B cell (primary cell): Measurements from ENCODE around the gene EXTL1. TPM values are rescaled to one million over a fixed set of nuclear protein-coding genes. Genes with fewer than 3 reads are reported as not detected.

Experiments
- ATAC-seq: fragments of 200-7000 bp; cut with Tn5 transposase; one replicate; pipeline ENCODE4 v1.10.0; 2021; ENCODE audit warnings: low read depth, mild to moderate bottlenecking, moderate number of reproducible peaks, moderate library complexity
- CTCF ChIA-PET: fragments of 350-600 bp; sonication (Branson Sonifier 250); formaldehyde crosslinking; loops from one replicate; lab custom pipeline; 2021; ENCODE audit warnings: antibody characterized with exemption, inconsistent platforms; lab: Charles Lee
- POLR2A ChIA-PET: fragments of 350-600 bp; sonication (Branson Sonifier 250); formaldehyde crosslinking; loops from one replicate; lab custom pipeline; 2021; ENCODE audit warnings: antibody characterized with exemption; lab: Charles Lee
- DNase-seq: peaks from one replicate; pipeline ENCODE4 v3.0.0; 2013
- H2AFZ ChIP-seq: 2 replicates; pipeline ENCODE4 v1.6.1; 2012; ENCODE audit warnings: mild to moderate bottlenecking, low read depth, low read length; ENCODE audit not compliant: insufficient read depth, poor library complexity, severe bottlenecking
- H3K27ac ChIP-seq, 2 donors: 1 replicate in 1 of 2; 2 replicates in 1 of 2; pipeline ENCODE4 v1.5.1; 2012 to 2013; ENCODE audit warnings: low read length in 2 of 2, mild to moderate bottlenecking in 2 of 2, moderate library complexity in 1 of 2
- H3K27me3 ChIP-seq, 4 experiments: fragments of 200-600 bp in 1 of 4; sonication (generic) in 1 of 4; replicated peaks in 1 of 4; 1 replicate in 2 of 4; 2 replicates in 2 of 4; pipeline versions ENCODE4 v1.6.1 to v1.7.0; 2013 to 2016; ENCODE audit warnings: low read length in 3 of 4, mild to moderate bottlenecking in 2 of 4, mixed read lengths in 1 of 4, moderate library complexity in 1 of 4; ENCODE audit not compliant: insufficient read depth in 4 of 4, control insufficient read depth in 3 of 4; ENCODE audit errors: control extremely low read depth in 1 of 4
- H3K36me3 ChIP-seq, 2 experiments: replicated peaks in 1 of 2; 1 replicate in 1 of 2; 2 replicates in 1 of 2; pipeline versions ENCODE4 v1.6.1 to v1.7.1; 2013; ENCODE audit warnings: low read length in 1 of 2; ENCODE audit not compliant: insufficient read depth in 2 of 2, control insufficient read depth in 1 of 2; ENCODE audit errors: control extremely low read depth in 1 of 2, extremely low read depth in 1 of 2
- H3K4me1 ChIP-seq, 2 donors: fragments of 200-600 bp in 1 of 2; sonication (generic) in 1 of 2; 1 replicate in 1 of 2; 2 replicates in 1 of 2; pipeline versions ENCODE4 v1.5.1 to v1.6.1; 2013 to 2017; ENCODE audit warnings: low read length in 2 of 2; ENCODE audit not compliant: control insufficient read depth in 2 of 2, insufficient read depth in 2 of 2
- H3K4me2 ChIP-seq: replicated peaks from 2 replicates; pipeline ENCODE3; 2012; ENCODE audit warnings: mild to moderate bottlenecking, low read depth, low read length; ENCODE audit not compliant: poor library complexity, severe bottlenecking
- H3K4me3 ChIP-seq, 5 experiments: fragments of 200-600 bp in 1 of 5; sonication (generic) in 1 of 5; 1 replicate in 3 of 5; 2 replicates in 2 of 5; pipeline versions ENCODE4 v1.5.1 to v1.7.0; 2011 to 2016; ENCODE audit warnings: low read length in 4 of 5, mild to moderate bottlenecking in 4 of 5, low read depth in 2 of 5, control low read depth in 1 of 5, moderate library complexity in 1 of 5; ENCODE audit not compliant: insufficient read depth in 1 of 5; ENCODE audit errors: control extremely low read depth in 1 of 5, extremely low read depth in 1 of 5
- H3K79me2 ChIP-seq: fragments of 200-600 bp; sonication (generic); one replicate; pipeline ENCODE4 v1.6.0; 2016; ENCODE audit warnings: low read length; ENCODE audit not compliant: control insufficient read depth, insufficient read depth
- H3K9ac ChIP-seq: fragments of 200-600 bp; sonication (generic); 2 replicates; pipeline ENCODE4 v1.6.1; 2017; ENCODE audit warnings: mild to moderate bottlenecking, low read length, moderate library complexity
- H3K9me3 ChIP-seq, 3 donors: one replicate each; pipeline versions ENCODE4 v1.6.1 to v1.7.1; 2013; ENCODE audit warnings: low read length in 2 of 3; ENCODE audit not compliant: control insufficient read depth in 2 of 3, insufficient read depth in 1 of 3; ENCODE audit errors: control extremely low read depth in 1 of 3
- H4K20me1 ChIP-seq: 2 replicates; pipeline ENCODE4 v1.6.0; 2012; ENCODE audit warnings: mild to moderate bottlenecking, low read length; ENCODE audit not compliant: insufficient read depth, control insufficient read depth, poor library complexity, severe bottlenecking
- H3K27ac Mint-ChIP-seq: one replicate; pipeline ENCODE4 v1.8.0; 2021; ENCODE audit warnings: mixed read lengths
- H3K27me3 Mint-ChIP-seq: one replicate; pipeline ENCODE4 v1.8.0; 2021; ENCODE audit warnings: mixed read lengths
- H3K4me1 Mint-ChIP-seq: one replicate; pipeline ENCODE4 v1.8.0; 2021; ENCODE audit warnings: mixed read lengths
- H3K4me3 Mint-ChIP-seq: one replicate; pipeline ENCODE4 v1.8.0; 2021; ENCODE audit warnings: mixed read lengths
- H3K9me3 Mint-ChIP-seq: one replicate; pipeline ENCODE4 v1.8.0; 2022; ENCODE audit warnings: mixed read lengths; ENCODE audit not compliant: insufficient read depth
- EZH2 ChIP-seq: IDR thresholded peaks from 2 replicates; pipeline ENCODE4 v1.6.1; 2012; ENCODE audit warnings: borderline replicate concordance, low read depth, mild to moderate bottlenecking, moderate library complexity, low read length; ENCODE audit not compliant: insufficient read depth, poor library complexity, severe bottlenecking
- WGBS: methylation state at CpG from one replicate; pipeline ENCODE4 v1.1.5; 2013; ENCODE audit warnings: missing lambda C conversion rate; ENCODE audit not compliant: insufficient coverage; 5-methylcytosine and 5-hydroxymethylcytosine counted together
- intact Hi-C: fragments of 100-400 bp; cut with micrococcal nuclease; formaldehyde crosslinking; loops from one replicate; pipeline ENCODE4 v1.10.0; 2022
- polyA plus RNA-seq: library from polyadenylated mRNA; depleted of rRNA; stranded (reverse); fragments of >200 nt; gene quantifications from 2 replicates; pipeline ENCODE4 v1.2.3, GENCODE V29; 2012
- total RNA-seq, 2 donors: library from RNA; stranded (reverse); fragments of 120-200 nt in 1 of 2; gene quantifications; 1 replicate in 1 of 2; 2 replicates in 1 of 2; pipeline versions ENCODE4 v1.2.3 to v1.2.4, GENCODE V29; 2013 to 2022
- TF ChIP-seq, protein P1 (sequence below): fragments of 200-600 bp; IDR thresholded peaks from one replicate; pipeline ENCODE4 v1.8.0; 2022; ENCODE audit warnings: antibody characterized with exemption, mild to moderate bottlenecking

The EXTL1 gene
- total and polyA plus RNA-seq, 2 donors (not counting 1 experiment from before 2014, with no cell fraction given) = 0.12 TPM; not detected in 1

DNA sequence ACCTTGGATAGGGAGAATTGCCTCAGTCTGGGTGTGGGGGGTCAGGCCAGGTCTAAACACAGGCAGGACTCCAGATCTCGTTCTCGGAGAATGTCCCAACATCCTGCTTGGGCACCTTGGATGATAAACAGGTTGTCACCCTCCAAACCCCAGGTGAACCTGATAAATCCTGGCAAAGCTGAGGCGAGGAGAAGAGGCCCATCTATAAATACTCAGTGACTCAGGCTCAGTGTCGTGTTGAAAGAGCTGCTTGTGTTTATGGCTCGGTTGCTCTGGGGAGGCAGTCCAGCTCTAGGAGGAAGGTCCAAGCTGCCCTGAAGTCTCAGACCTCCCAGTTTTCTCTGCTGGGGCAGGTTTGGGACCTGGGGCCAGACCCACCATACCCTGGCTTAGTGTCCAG, 61.6 kb downstream of the EXTL1 start:
- H3K4me1 ChIP-seq = no peaks in the 10 kb centered on the region
- H3K27me3 ChIP-seq = peaks cover 0 to 17% (median 2%) of the 10 kb centered on the region in 4 experiments
- H3K36me3 ChIP-seq = no peaks in the 10 kb centered on the region
- H4K20me1 ChIP-seq = no peaks in the 10 kb centered on the region
- no peak overlapping the region for H2AFZ ChIP-seq
- H3K9ac ChIP-seq = no peak overlapping the region
- Mint-ChIP-seq H3K27ac (no peak overlapping the region), H3K27me3 (peaks cover 30% of the 10 kb centered on the region), H3K9me3 (no peaks in the 10 kb centered on the region), H3K4me3 (no peak overlapping the region), H3K4me1 (no peaks in the 10 kb centered on the region)
- WGBS = 84% methylated on average over 5 of the region's 5 CpGs
- DNase-seq (no peak), ATAC-seq (no peak)
- no peaks in the 10 kb centered on the region for H3K79me2 ChIP-seq
- H3K9me3 ChIP-seq = no peaks in the 10 kb centered on the region
- H3K27ac ChIP-seq = no peak overlapping the region
- ChIA-PET POLR2A (no interaction called here), CTCF (interaction anchor here (1.4 kb wide), 1 partner anchor 19 kb away, joined by 4 read pairs; no protein-coding TSS in a partner anchor)
- TF ChIP-seq, protein P1, sequence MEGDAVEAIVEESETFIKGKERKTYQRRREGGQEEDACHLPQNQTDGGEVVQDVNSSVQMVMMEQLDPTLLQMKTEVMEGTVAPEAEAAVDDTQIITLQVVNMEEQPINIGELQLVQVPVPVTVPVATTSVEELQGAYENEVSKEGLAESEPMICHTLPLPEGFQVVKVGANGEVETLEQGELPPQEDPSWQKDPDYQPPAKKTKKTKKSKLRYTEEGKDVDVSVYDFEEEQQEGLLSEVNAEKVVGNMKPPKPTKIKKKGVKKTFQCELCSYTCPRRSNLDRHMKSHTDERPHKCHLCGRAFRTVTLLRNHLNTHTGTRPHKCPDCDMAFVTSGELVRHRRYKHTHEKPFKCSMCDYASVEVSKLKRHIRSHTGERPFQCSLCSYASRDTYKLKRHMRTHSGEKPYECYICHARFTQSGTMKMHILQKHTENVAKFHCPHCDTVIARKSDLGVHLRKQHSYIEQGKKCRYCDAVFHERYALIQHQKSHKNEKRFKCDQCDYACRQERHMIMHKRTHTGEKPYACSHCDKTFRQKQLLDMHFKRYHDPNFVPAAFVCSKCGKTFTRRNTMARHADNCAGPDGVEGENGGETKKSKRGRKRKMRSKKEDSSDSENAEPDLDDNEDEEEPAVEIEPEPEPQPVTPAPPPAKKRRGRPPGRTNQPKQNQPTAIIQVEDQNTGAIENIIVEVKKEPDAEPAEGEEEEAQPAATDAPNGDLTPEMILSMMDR = no peak
- TF ChIP-seq EZH2 = no peak
- intact Hi-C loops = no loop called here
- H3K4me2 ChIP-seq = no peak overlapping the region
- H3K4me3 ChIP-seq = no peak overlapping the region

DNA sequence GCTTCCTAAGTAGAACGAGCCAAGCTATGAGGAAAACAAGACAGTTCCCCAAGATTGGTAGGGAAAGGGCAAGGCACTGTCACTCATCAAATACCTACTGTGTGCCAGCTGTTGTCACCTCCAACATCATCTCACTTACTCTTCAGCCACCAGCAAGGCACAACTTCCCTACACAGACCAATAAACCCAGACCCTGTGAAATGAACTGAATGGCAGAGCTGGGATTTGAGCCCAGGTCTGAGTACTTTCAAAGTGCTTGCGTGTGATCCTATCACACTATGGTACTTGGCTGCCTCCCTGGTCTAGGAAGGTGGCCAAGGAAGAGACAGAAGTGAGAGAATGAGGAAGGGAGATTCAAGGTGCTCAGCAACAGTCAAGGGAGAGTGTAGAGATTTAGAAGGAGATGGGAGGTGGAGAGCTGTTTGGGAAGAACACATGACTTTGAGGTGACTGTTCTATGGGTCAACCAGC, 62.6 kb downstream of the EXTL1 start:
- Mint-ChIP-seq H3K27me3 (peaks cover 29% of the 10 kb centered on the region), H3K9me3 (no peaks in the 10 kb centered on the region), H3K4me3 (no peak overlapping the region), H3K4me1 (no peaks in the 10 kb centered on the region), H3K27ac (no peak overlapping the region)
- H4K20me1 ChIP-seq = no peaks in the 10 kb centered on the region
- no peak for DNase-seq
- no peaks in the 10 kb centered on the region for H3K36me3 ChIP-seq
- no peak overlapping the region for H2AFZ ChIP-seq
- no peak overlapping the region for H3K27ac ChIP-seq
- no peaks in the 10 kb centered on the region for H3K4me1 ChIP-seq
- WGBS = 78% methylated on average over 2 of the region's 2 CpGs
- intact Hi-C loops = no loop called here
- no peak overlapping the region for H3K4me3 ChIP-seq
- TF ChIP-seq, protein P1 = no peak
- no peak for TF ChIP-seq EZH2
- POLR2A ChIA-PET = no interaction called here
- no peak overlapping the region for H3K9ac ChIP-seq
- H3K9me3 ChIP-seq = no peaks in the 10 kb centered on the region
- no peak for ATAC-seq
- H3K27me3 ChIP-seq = peaks cover 0 to 17% (median 2%) of the 10 kb centered on the region in 4 experiments
- H3K4me2 ChIP-seq = no peak overlapping the region
- CTCF ChIA-PET = interaction anchor here (1.4 kb wide), 1 partner anchor 18 kb away, joined by 4 read pairs; no protein-coding TSS in a partner anchor
- no peaks in the 10 kb centered on the region for H3K79me2 ChIP-seq
